Hepatocyte (in vitro differentiated cells): Measurements from ENCODE around the gene GAL3ST2. TPM values are rescaled to one million over a fixed set of nuclear protein-coding genes. Genes with fewer than 3 reads are reported as not detected.

Experiments used
- DNase-seq: peaks from one replicate; pipeline ENCODE4 v3.0.0-alpha.2; 2016; ENCODE audit warnings: low spot score
- H2AFZ ChIP-seq: fragments of 200-600 bp; sonication (generic); 2 replicates; pipeline ENCODE4 v1.6.0; 2016; ENCODE audit warnings: antibody characterized with exemption, mild to moderate bottlenecking
- H3K27ac ChIP-seq: fragments of 200-600 bp; sonication (generic); 2 replicates; pipeline ENCODE4 v1.5.1; 2016; ENCODE audit warnings: mild to moderate bottlenecking
- H3K27me3 ChIP-seq: fragments of 200-600 bp; sonication (generic); 2 replicates; pipeline ENCODE4 v1.6.1; 2016
- H3K36me3 ChIP-seq: fragments of 200-600 bp; sonication (generic); replicated peaks from 2 replicates; pipeline ENCODE4 v1.5.1; 2016; ENCODE audit warnings: low read depth; ENCODE audit not compliant: insufficient read depth
- H3K4me1 ChIP-seq: fragments of 200-600 bp; sonication (generic); 2 replicates; pipeline ENCODE4 v1.5.1; 2016; ENCODE audit warnings: mild to moderate bottlenecking, moderate library complexity; ENCODE audit not compliant: insufficient read depth
- H3K4me2 ChIP-seq: fragments of 200-600 bp; sonication (generic); 2 replicates; pipeline ENCODE4 v1.6.0; 2016
- H3K4me3 ChIP-seq: fragments of 200-600 bp; sonication (generic); 2 replicates; pipeline ENCODE4 v1.5.1; 2016; ENCODE audit warnings: mild to moderate bottlenecking
- H3K79me2 ChIP-seq: fragments of 200-600 bp; sonication (generic); 2 replicates; pipeline ENCODE4 v1.6.0; 2017; ENCODE audit warnings: mild to moderate bottlenecking
- H3K9me2 ChIP-seq: fragments of 200-600 bp; sonication (generic); replicated peaks from 2 replicates; pipeline ENCODE4 v1.6.0; 2017; ENCODE audit warnings: mild to moderate bottlenecking; ENCODE audit not compliant: insufficient read depth
- H3K9me3 ChIP-seq: fragments of 200-600 bp; sonication (generic); 2 replicates; pipeline ENCODE4 v1.5.1; 2016; ENCODE audit warnings: low read depth, mild to moderate bottlenecking
- H4K20me1 ChIP-seq: fragments of 200-600 bp; sonication (generic); 2 replicates; pipeline ENCODE4 v1.6.0; 2016; ENCODE audit warnings: mild to moderate bottlenecking; ENCODE audit not compliant: insufficient read depth, poor library complexity, severe bottlenecking
- CTCF ChIP-seq: fragments of 200-600 bp; sonication (generic); IDR thresholded peaks from 2 replicates; pipeline ENCODE4 v1.5.1; 2016; ENCODE audit warnings: antibody characterized with exemption, mild to moderate bottlenecking; ENCODE audit not compliant: poor library complexity
- EZH2 ChIP-seq: fragments of 200-600 bp; sonication (generic); IDR thresholded peaks from 2 replicates; pipeline ENCODE4 v1.6.1; 2016; ENCODE audit warnings: antibody characterized with exemption, mild to moderate bottlenecking, borderline replicate concordance
- EZH2phosphoT487 ChIP-seq: fragments of 200-600 bp; sonication (generic); IDR thresholded peaks from one replicate; pipeline ENCODE4 v1.6.1; 2018; ENCODE audit warnings: antibody characterized with exemption, mild to moderate bottlenecking, low read depth, moderate library complexity; ENCODE audit not compliant: unreplicated experiment, severe bottlenecking
- WGBS: methylation state at CpG from one replicate; pipeline ENCODE4 v1.1.6; 2016; ENCODE audit warnings: low lambda C conversion rate; ENCODE audit errors: missing lambda C conversion rate; 5-methylcytosine and 5-hydroxymethylcytosine counted together
- polyA plus RNA-seq: library from polyadenylated mRNA; unstranded; fragments of >200 nt; fragmentation: Nextera tagmentation; extraction: Ambion mirVana; gene quantifications from 2 replicates; pipeline ENCODE4 v1.2.1, GENCODE V29; 2016
- total RNA-seq: library from RNA; depleted of rRNA; stranded (reverse); fragments of >200 nt; gene quantifications from 2 replicates; pipeline ENCODE4 v1.2.3, GENCODE V29; 2014

Gene GAL3ST2
- total and polyA plus RNA-seq, 2 experiments from 2014 or later, result 0.53 TPM; not detected in 1

- Histone ChIP-seq H3K4me1 (no peaks in the 10 kb centered on the region), H3K9me3 (no peaks in the 10 kb centered on the region), H3K79me2 (no peaks in the 10 kb centered on the region), H3K36me3 (no peaks in the 10 kb centered on the region), H3K9me2 (no peaks in the 10 kb centered on the region), H2AFZ (no peak overlapping the region), H3K4me2 (no peak overlapping the region), H3K4me3 (no peak overlapping the region), H3K27ac (no peak overlapping the region), H4K20me1 (peaks cover 2% of the 10 kb centered on the region), H3K27me3 (no peaks in the 10 kb centered on the region)
- TF ChIP-seq EZH2phosphoT487, result no peak
- TF ChIP-seq CTCF, result no peak
- no peak for TF ChIP-seq EZH2
- no peak for DNase-seq
- 99% methylated on average over 4 of the region's 4 CpGs for WGBS
Observed at GRCh38 chr2:241746084-241746483, 30.5 kb upstream of the GAL3ST2 start.

- Histone ChIP-seq H3K4me3 (no peak overlapping the region), H3K4me2 (no peak overlapping the region), H3K36me3 (no peaks in the 10 kb centered on the region), H3K27me3 (no peaks in the 10 kb centered on the region), H2AFZ (no peak overlapping the region), H3K27ac (no peak overlapping the region), H4K20me1 (no peaks in the 10 kb centered on the region), H3K9me2 (no peaks in the 10 kb centered on the region), H3K9me3 (no peaks in the 10 kb centered on the region), H3K4me1 (no peaks in the 10 kb centered on the region), H3K79me2 (no peaks in the 10 kb centered on the region)
- TF ChIP-seq CTCF (no peak), EZH2 (no peak), EZH2phosphoT487 (no peak)
- 90% methylated on average over 29 of the region's 32 CpGs for WGBS
- no peak for DNase-seq
Observed at GRCh38 chr2:241748468-241749256, 28.0 kb upstream of the GAL3ST2 start.

- 96% methylated on average over 14 of the region's 22 CpGs for WGBS
- Histone ChIP-seq H2AFZ (no peak overlapping the region), H3K4me2 (no peak overlapping the region), H3K9me2 (no peaks in the 10 kb centered on the region), H3K9me3 (no peaks in the 10 kb centered on the region), H3K27me3 (no peaks in the 10 kb centered on the region), H3K4me3 (no peak overlapping the region), H3K79me2 (no peaks in the 10 kb centered on the region), H3K27ac (no peak overlapping the region), H4K20me1 (no peaks in the 10 kb centered on the region), H3K36me3 (no peaks in the 10 kb centered on the region), H3K4me1 (no peaks in the 10 kb centered on the region)
- DNase-seq, result no peak
- TF ChIP-seq EZH2, result no peak
- TF ChIP-seq EZH2phosphoT487, result no peak
- no peak for TF ChIP-seq CTCF
Observed at GRCh38 chr2:241750076-241750840, 26.4 kb upstream of the GAL3ST2 start.
